ENCODE data around the gene CNMD.

GRCh38 chr13:52783943-52784342 is 44.3 kb upstream of the CNMD start:
- TF ChIP-seq CTCF (conservative IDR thresholded peaks at IDR 0.05) (no peak), EZH2 (IDR thresholded peaks at IDR 0.05; ENCODE audit: low read depth) (no peak)
